NCI-H1694 treated with DMSO at 0.1 percent for 48 hours (cell line): ENCODE measurements around the gene OR6Y1.

Experiments used
- DNase-seq: peaks from one replicate; lab custom pipeline; 2025; lab: John Stamatoyannopoulos, UW

OR6Y1 gene

GRCh38 chr1:158506369-158506987, 47.7 kb downstream of the OR6Y1 start:
- no peak for DNase-seq

DNA sequence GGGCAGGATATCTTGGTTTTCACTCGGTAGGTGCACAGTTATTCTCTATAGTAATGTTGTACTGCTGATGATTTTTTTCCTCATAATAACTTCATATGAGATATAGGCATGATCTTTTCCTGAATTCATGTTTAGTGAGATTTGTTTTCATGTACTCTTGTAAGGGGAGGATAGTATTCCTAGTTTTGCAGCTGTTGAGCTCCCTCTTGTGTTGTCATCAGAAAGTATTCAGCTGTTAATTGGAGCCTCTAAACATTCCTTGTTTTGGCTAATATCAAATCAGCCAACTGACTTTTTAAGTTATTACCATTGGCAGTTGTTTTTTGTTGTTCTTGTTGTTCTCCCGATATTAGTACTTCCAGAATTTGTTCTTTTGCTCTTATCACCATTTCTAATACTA, 57.8 kb downstream of the OR6Y1 start:
- no peak for DNase-seq

- DNase-seq: no peak
These were observed 59.4 kb downstream of the OR6Y1 start for GRCh38 chr1:158494796-158495195.
